Ovary (tissue), 9 donors: ENCODE data around the gene FAAP20. TPM values are rescaled to one million over a fixed set of nuclear protein-coding genes. Genes with fewer than 3 reads are reported as not detected.

Source experiments
- DNase-seq, 5 donors: peaks; one replicate each; pipeline ENCODE4 v3.0.0-alpha.2; 2019 to 2020
- H3K27ac ChIP-seq, 2 donors: fragments of 200-600 bp; one replicate each; pipeline versions ENCODE4 v1.5.1 to v1.8.0; 2019 to 2022
- H3K27me3 ChIP-seq: fragments of 200-600 bp; one replicate; pipeline ENCODE4 v1.8.0; 2022
- H3K36me3 ChIP-seq: fragments of 200-600 bp; sonication (generic); one replicate; pipeline ENCODE4 v1.5.1; 2019
- H3K4me1 ChIP-seq: one replicate; pipeline ENCODE4 v1.8.1; 2013; ENCODE audit warnings: mild to moderate bottlenecking, moderate library complexity; ENCODE audit not compliant: insufficient read depth
- H3K4me3 ChIP-seq: fragments of 200-600 bp; sonication (generic); one replicate; pipeline ENCODE4 v1.5.1; 2017
- H3K9me3 ChIP-seq, 2 donors: fragments of 200-600 bp in 1 of 2; sonication (generic) in 1 of 2; one replicate each; pipeline versions ENCODE4 v1.5.1 to v1.8.1; 2013 to 2019; ENCODE audit warnings: mild to moderate bottlenecking in 1 of 2, moderate library complexity in 1 of 2
- CTCF ChIP-seq, 3 donors: fragments of 450-650 bp in 2 of 3; fragments of 200-600 bp in 1 of 3; IDR thresholded peaks; one replicate each; pipeline versions ENCODE4 v1.5.1 to v1.8.0; 2016 to 2022; ENCODE audit warnings: antibody characterized with exemption in 3 of 3, mild to moderate bottlenecking in 1 of 3
- EP300 ChIP-seq: sonication (generic); formaldehyde crosslinking; IDR thresholded peaks from one replicate; pipeline ENCODE4 v1.6.1; 2017; ENCODE audit warnings: antibody characterized with exemption
- POLR2A ChIP-seq: fragments of 450-650 bp; IDR thresholded peaks from one replicate; pipeline ENCODE4 v1.6.1; 2017; ENCODE audit warnings: antibody characterized with exemption, mild to moderate bottlenecking, moderate library complexity
- WGBS, 3 donors: extraction: QIAGEN DNeasy Blood & Tissue Kit in 1 of 3; methylation state at CpG; one replicate each; pipeline versions ENCODE4 v1.1.5 to v1.1.7; 2013 to 2017; 5-methylcytosine and 5-hydroxymethylcytosine counted together
- intact Hi-C, 4 donors: fragments of 100-400 bp; cut with DNase I; formaldehyde crosslinking; loops; one replicate each; pipeline versions ENCODE4 v1.11.0 to v1.15.1; 2022 to 2023
- polyA plus RNA-seq, 2 donors: library from polyadenylated mRNA; stranded (reverse); fragments of 200-250 nt in 1 of 2; fragments of 350-450 nt in 1 of 2; fragmentation: Illumina TruSeq in 1 of 2; extraction: RNeasy Lipid Tissue Mini Kit (QIAGEN cat#74804) in 1 of 2; gene quantifications; one replicate each; pipeline ENCODE4 v1.2.3, GENCODE V29; 2013 to 2014
- total RNA-seq, 7 donors: library from RNA; depleted of rRNA in 2 of 7; stranded (reverse); fragments of >200 nt in 2 of 7; fragmentation: NEBNext Ultra II Directional in 3 of 7; extraction: Animal tissue kit (Norgen Biotek cat#: 25700) in 3 of 7; gene quantifications; one replicate each; pipeline versions ENCODE4 v1.1.0 to v1.2.4, GENCODE V29; 2016 to 2023
- donor health status: DM: no; HTN: no; CAD: no; lungs with moderate emphysema.
- donor health status: DM: no; HTN: no; CAD: no.
- donor health status: Bipolar disorder and iron deficiency.
- donor health status: DM: yes; HTN: yes; CAD: no.
- donor health status: DM: no; HTN: no; CAD: no.
- donor health status: DM: yes; HTN: yes; CAD: no.

Gene FAAP20
- total and polyA plus RNA-seq, 9 donors: 3.4 to 96.1 (median 61.7) TPM

- Histone ChIP-seq H3K4me1 (peaks cover 20% of the 10 kb centered on the region), H3K27ac (peak overlapping the region; percentile 93 to 97), H3K27me3 (no peaks in the 10 kb centered on the region), H3K36me3 (no peaks in the 10 kb centered on the region), H3K4me3 (no peak overlapping the region), H3K9me3 (no peaks in the 10 kb centered on the region)
- DNase-seq: peak in 1 of 5 donors; percentile 50
- intact Hi-C loops: loop anchor here (2.0 to 10.0 kb wide), 6 partner anchors 37 to 187 kb away; no protein-coding TSS in a partner anchor
- 58 to 69% (median 59%) methylated on average over 10 to 11 of the region's 11 CpGs for WGBS, 3 donors
- TF ChIP-seq POLR2A (no peak), CTCF (IDR thresholded peaks at IDR 0.05) (no peak), EP300 (no peak)
Observed at GRCh38 chr1:2195785-2196184, 1.2 kb upstream of the FAAP20 start.

- Histone ChIP-seq H3K4me3 (peak overlapping the region; percentile 72), H3K36me3 (no peaks in the 10 kb centered on the region), H3K9me3 (no peaks in the 10 kb centered on the region), H3K4me1 (peaks cover 27% of the 10 kb centered on the region), H3K27me3 (no peaks in the 10 kb centered on the region), H3K27ac (peak overlapping the region; percentile 93 to 97)
- no peak for TF ChIP-seq EP300
- TF ChIP-seq POLR2A: peak; percentile 10
- peak; percentile 89 to 99 (median 93) for TF ChIP-seq CTCF (IDR thresholded peaks at IDR 0.05)
- DNase-seq: peak; percentile 89 to 92 (median 91)
- intact Hi-C loops: loop anchor here (2.0 to 10.0 kb wide), 6 partner anchors 37 to 188 kb away; no protein-coding TSS in a partner anchor
- 3 to 5% (median 3%) methylated on average over 26 to 35 of the region's 35 CpGs for WGBS, 3 donors
Observed at GRCh38 chr1:2194898-2195673, 514 bp upstream of the FAAP20 start.

GRCh38 chr1:2193514-2194281 is 874 bp downstream of the FAAP20 start:
- TF ChIP-seq POLR2A (no peak), CTCF (IDR thresholded peaks at IDR 0.05) (no peak), EP300 (no peak)
- Histone ChIP-seq H3K4me3 (peak overlapping the region; percentile 72), H3K27ac (peak overlapping the region; percentile 93 to 97), H3K4me1 (peaks cover 25% of the 10 kb centered on the region), H3K36me3 (no peaks in the 10 kb centered on the region), H3K27me3 (no peaks in the 10 kb centered on the region), H3K9me3 (no peaks in the 10 kb centered on the region)
- WGBS, 3 donors: 44 to 53% (median 46%) methylated on average over 43 to 44 of the region's 44 CpGs
- intact Hi-C loops: loop anchor here in 3 of 4 donors (2.0 to 10.0 kb wide), 4 partner anchors 37 to 189 kb away; no protein-coding TSS in a partner anchor
- peak in 3 of 5 donors; percentile 61 to 63 (median 61) for DNase-seq
